ENCODE results near the gene HCST.
A peak's percentile ranks its signal among the peaks of the same experiment; 100 is the strongest.

HCST gene

GRCh38 chr19:35901055-35901644 is 1.2 kb upstream of the HCST start:
- DNase-seq (ENCODE audit: low read depth): no peak
- peak overlapping the region; percentile 40 for H3K4me3 ChIP-seq (ENCODE audit: low read depth, low read length)
- TF ChIP-seq CTCF (IDR thresholded peaks at IDR 0.05; ENCODE audit: low read depth, low read length): no peak
- no peak for TF ChIP-seq POLR2A (IDR thresholded peaks at IDR 0.05; ENCODE audit: extremely low read depth, insufficient read length)
- TF ChIP-seq MAX (IDR thresholded peaks at IDR 0.05; ENCODE audit: low read depth, low read length): no peak
- no peak for TF ChIP-seq MYC (IDR thresholded peaks at IDR 0.05; ENCODE audit: low read depth, low read length)

GRCh38 chr19:35902870-35903475 is 644 bp downstream of the HCST start:
- no peak for DNase-seq (ENCODE audit: low read depth)
- peak overlapping the region; percentile 40 for H3K4me3 ChIP-seq (ENCODE audit: low read depth, low read length)
- TF ChIP-seq MAX (IDR thresholded peaks at IDR 0.05; ENCODE audit: low read depth, low read length) (no peak), CTCF (IDR thresholded peaks at IDR 0.05; ENCODE audit: low read depth, low read length) (no peak), MYC (IDR thresholded peaks at IDR 0.05; ENCODE audit: low read depth, low read length) (no peak), POLR2A (IDR thresholded peaks at IDR 0.05; ENCODE audit: extremely low read depth, insufficient read length) (no peak)

GRCh38 chr19:35903550-35904179 is 1.3 kb downstream of the HCST start:
- peak; percentile 96 for DNase-seq (ENCODE audit: low read depth)
- peak; percentile 98 for TF ChIP-seq MYC (IDR thresholded peaks at IDR 0.05; ENCODE audit: low read depth, low read length)
- TF ChIP-seq CTCF (IDR thresholded peaks at IDR 0.05; ENCODE audit: low read depth, low read length): no peak
- TF ChIP-seq MAX (IDR thresholded peaks at IDR 0.05; ENCODE audit: low read depth, low read length): peak; percentile 92

GRCh38 chr19:35904311-35905068 is 2.2 kb downstream of the HCST start:
- no peak for TF ChIP-seq MYC (IDR thresholded peaks at IDR 0.05; ENCODE audit: low read depth, low read length)
- TF ChIP-seq CTCF (IDR thresholded peaks at IDR 0.05; ENCODE audit: low read depth, low read length): no peak
- TF ChIP-seq MAX (IDR thresholded peaks at IDR 0.05; ENCODE audit: low read depth, low read length): no peak
- TF ChIP-seq POLR2A (IDR thresholded peaks at IDR 0.05; ENCODE audit: extremely low read depth, insufficient read length): no peak
- no peak overlapping the region for H3K4me3 ChIP-seq (ENCODE audit: low read depth, low read length)
- peak; percentile 77 for DNase-seq (ENCODE audit: low read depth)

More at GRCh38 chr19:35903550-35904179, 1.3 kb downstream of the HCST start:
- H3K4me3 ChIP-seq (ENCODE audit: low read depth, low read length): peak overlapping the region; percentile 40

- H3K4me3 ChIP-seq (ENCODE audit: low read depth, low read length): no peak overlapping the region
- peak; percentile 18 for DNase-seq (ENCODE audit: low read depth)
- TF ChIP-seq MYC (IDR thresholded peaks at IDR 0.05; ENCODE audit: low read depth, low read length): no peak
- TF ChIP-seq MAX (IDR thresholded peaks at IDR 0.05; ENCODE audit: low read depth, low read length): no peak
- no peak for TF ChIP-seq CTCF (IDR thresholded peaks at IDR 0.05; ENCODE audit: low read depth, low read length)
- TF ChIP-seq POLR2A (IDR thresholded peaks at IDR 0.05; ENCODE audit: extremely low read depth, insufficient read length): no peak
Measured at GRCh38 chr19:35905178-35905727, 2.9 kb downstream of the HCST start.

Data from NB4 (cell line).